IPS-18a (cell line): ENCODE results near the gene CARMIL3.
"Not testable (repeated sequence)": the region's sequence is repeated elsewhere in the genome, so short reads cannot be mapped to it uniquely, and the experiment has no call there.

Source experiments
- H3K27ac ChIP-seq: one replicate; pipeline ENCODE4 v1.5.1; 2013; ENCODE audit warnings: low read length
- H3K27me3 ChIP-seq: one replicate; pipeline ENCODE4 v1.6.1; 2013; ENCODE audit warnings: mild to moderate bottlenecking, low read length; ENCODE audit not compliant: control insufficient read depth, insufficient read depth
- H3K36me3 ChIP-seq: one replicate; pipeline ENCODE4 v1.6.1; 2013; ENCODE audit warnings: low read depth, low read length; ENCODE audit not compliant: control insufficient read depth
- H3K4me1 ChIP-seq: one replicate; pipeline ENCODE4 v1.6.1; 2013; ENCODE audit warnings: low read depth, low read length; ENCODE audit not compliant: control insufficient read depth
- H3K4me3 ChIP-seq: one replicate; pipeline ENCODE4 v1.5.1; 2013; ENCODE audit warnings: low read length
- H3K9ac ChIP-seq: one replicate; pipeline ENCODE4 v1.6.1; 2013; ENCODE audit warnings: mild to moderate bottlenecking, low read length, moderate library complexity
- H3K9me3 ChIP-seq: one replicate; pipeline ENCODE4 v1.6.1; 2013; ENCODE audit warnings: low read depth, low read length; ENCODE audit not compliant: control insufficient read depth

CARMIL3 gene

GRCh38 chr14:24051789-24052655, at the start of gene CARMIL3:
TSS of gene CARMIL3 (plus strand) at chr14:24052009. CDS start at chr14:24052154, 145 bp downstream.
- H3K9me3 ChIP-seq = no peaks in the 10 kb centered on the region
- H3K27me3 ChIP-seq = no peaks in the 10 kb centered on the region
- no peak within 1 kb of the TSS for H3K27ac ChIP-seq
- no peaks in the 10 kb centered on the region for H3K36me3 ChIP-seq
- H3K4me3 ChIP-seq = peak within 1 kb of the TSS; percentile 74
- peak within 1 kb of the TSS; percentile 61 for H3K9ac ChIP-seq
- H3K4me1 ChIP-seq = peaks cover 8% of the 10 kb centered on the region

- H3K27me3 ChIP-seq, H3K9me3 ChIP-seq, H3K4me3 ChIP-seq, H3K27ac ChIP-seq, H3K9ac ChIP-seq, H3K4me1 ChIP-seq, H3K36me3 ChIP-seq: not testable (repeated sequence)
Observed at GRCh38 chr14:24006471-24006816, 45.4 kb upstream of the CARMIL3 start.

GRCh38 chr14:24006817-24007652, 44.8 kb upstream of the CARMIL3 start:
- H3K4me3 ChIP-seq, H3K9me3 ChIP-seq, H3K4me1 ChIP-seq, H3K36me3 ChIP-seq, H3K27ac ChIP-seq, H3K9ac ChIP-seq, H3K27me3 ChIP-seq: not testable (repeated sequence)

- Histone ChIP-seq H3K4me3 (no peak overlapping the region), H3K9me3 (no peaks in the 10 kb centered on the region), H3K27ac (no peak overlapping the region), H3K27me3 (no peaks in the 10 kb centered on the region), H3K4me1 (peaks cover 23% of the 10 kb centered on the region), H3K9ac (no peak overlapping the region), H3K36me3 (no peaks in the 10 kb centered on the region)
Observed at GRCh38 chr14:24011051-24011450, 40.8 kb upstream of the CARMIL3 start.

GRCh38 chr14:24012726-24013273, 39.0 kb upstream of the CARMIL3 start:
- H3K4me3 ChIP-seq = peak overlapping the region; percentile 3
- H3K36me3 ChIP-seq, H3K27me3 ChIP-seq, H3K27ac ChIP-seq, H3K9ac ChIP-seq, H3K9me3 ChIP-seq: not testable (repeated sequence)
- peaks cover 23% of the 10 kb centered on the region for H3K4me1 ChIP-seq

GRCh38 chr14:24013654-24014514, 37.9 kb upstream of the CARMIL3 start:
- Histone ChIP-seq H3K4me3 (no peak overlapping the region), H3K4me1 (peaks cover 23% of the 10 kb centered on the region), H3K36me3 (no peaks in the 10 kb centered on the region), H3K9me3 (no peaks in the 10 kb centered on the region), H3K27me3 (no peaks in the 10 kb centered on the region), H3K9ac (no peak overlapping the region), H3K27ac (no peak overlapping the region)

GRCh38 chr14:24015745-24016144, 36.1 kb upstream of the CARMIL3 start:
- not testable (repeated sequence) for H3K4me3 ChIP-seq, H3K9me3 ChIP-seq, H3K36me3 ChIP-seq, H3K9ac ChIP-seq, H3K27me3 ChIP-seq, H3K27ac ChIP-seq
- peaks cover 23% of the 10 kb centered on the region for H3K4me1 ChIP-seq

GRCh38 chr14:24018978-24019377, 32.8 kb upstream of the CARMIL3 start:
- H3K36me3 ChIP-seq, H3K27me3 ChIP-seq, H3K27ac ChIP-seq, H3K4me3 ChIP-seq, H3K9me3 ChIP-seq, H3K4me1 ChIP-seq, H3K9ac ChIP-seq: not testable (repeated sequence)

- H3K9me3 ChIP-seq, H3K27ac ChIP-seq, H3K27me3 ChIP-seq, H3K4me3 ChIP-seq, H3K9ac ChIP-seq, H3K4me1 ChIP-seq, H3K36me3 ChIP-seq: not testable (repeated sequence)
Observed at GRCh38 chr14:24019944-24020343, 31.9 kb upstream of the CARMIL3 start.

- not testable (repeated sequence) for H3K4me1 ChIP-seq, H3K36me3 ChIP-seq, H3K27me3 ChIP-seq, H3K9ac ChIP-seq, H3K27ac ChIP-seq, H3K9me3 ChIP-seq, H3K4me3 ChIP-seq
Observed at GRCh38 chr14:24020520-24020919, 31.3 kb upstream of the CARMIL3 start.

- H3K27ac ChIP-seq, H3K4me3 ChIP-seq, H3K36me3 ChIP-seq, H3K9me3 ChIP-seq, H3K27me3 ChIP-seq, H3K9ac ChIP-seq, H3K4me1 ChIP-seq: not testable (repeated sequence)
Observed at GRCh38 chr14:24024939-24025418, 26.8 kb upstream of the CARMIL3 start.
